GM19455 (cell line): ENCODE data around the gene MYO9A.
"Not testable (repeated sequence)": the region's sequence is repeated elsewhere in the genome, so short reads cannot be mapped to it uniquely, and the experiment has no call there.

Source experiments
- ATAC-seq: cut with Tn5 transposase; IDR thresholded peaks from one replicate; pipeline ENCODE4 v1.9.1; 2021; ENCODE audit not compliant: unreplicated experiment

Gene MYO9A

GRCh38 chr15:72044956-72045355, 73.0 kb downstream of the MYO9A start:
- no peak for ATAC-seq

GRCh38 chr15:72042865-72043264, 75.1 kb downstream of the MYO9A start:
- no peak for ATAC-seq

- no peak for ATAC-seq
These were observed 75.9 kb downstream of the MYO9A start for GRCh38 chr15:72042054-72042453.

GRCh38 chr15:72037321-72037720, 80.6 kb downstream of the MYO9A start:
- ATAC-seq: no peak

- no peak for ATAC-seq
These were observed 82.9 kb downstream of the MYO9A start for GRCh38 chr15:72034859-72035650.

- ATAC-seq: no peak
These were observed 83.6 kb downstream of the MYO9A start for GRCh38 chr15:72034351-72034750.

- no peak for ATAC-seq
These were observed 84.2 kb downstream of the MYO9A start for GRCh38 chr15:72033711-72034110.

GRCh38 chr15:72033285-72033684, 84.7 kb downstream of the MYO9A start:
- ATAC-seq: no peak

GRCh38 chr15:72021604-72022003, 96.3 kb downstream of the MYO9A start:
- no peak for ATAC-seq

GRCh38 chr15:72020799-72021198, 97.2 kb downstream of the MYO9A start:
- no peak for ATAC-seq

- not testable (repeated sequence) for ATAC-seq
These were observed 103.4 kb downstream of the MYO9A start for GRCh38 chr15:72014555-72014954.

- no peak for ATAC-seq
These were observed 104.2 kb downstream of the MYO9A start for GRCh38 chr15:72013703-72014102.

GRCh38 chr15:72011302-72011942, 106.5 kb downstream of the MYO9A start:
- ATAC-seq: no peak

GRCh38 chr15:72009222-72009621, 108.7 kb downstream of the MYO9A start:
- no peak for ATAC-seq

- ATAC-seq: no peak
These were observed 111.6 kb downstream of the MYO9A start for GRCh38 chr15:72006382-72006781.

GRCh38 chr15:72005483-72005882, 112.5 kb downstream of the MYO9A start:
- no peak for ATAC-seq

- no peak for ATAC-seq
These were observed 118.1 kb downstream of the MYO9A start for GRCh38 chr15:71999807-72000206.

- ATAC-seq: not testable (repeated sequence)
These were observed 119.2 kb downstream of the MYO9A start for GRCh38 chr15:71998717-71999116.

- no peak for ATAC-seq
These were observed 120.3 kb downstream of the MYO9A start for GRCh38 chr15:71997691-71998090.

- ATAC-seq: no peak
These were observed 142.2 kb downstream of the MYO9A start for GRCh38 chr15:71975816-71976150.

GRCh38 chr15:71974211-71974610, 143.7 kb downstream of the MYO9A start:
- ATAC-seq: no peak

- no peak for ATAC-seq
These were observed 144.6 kb downstream of the MYO9A start for GRCh38 chr15:71973366-71973765.

- ATAC-seq: no peak
These were observed 146.0 kb downstream of the MYO9A start for GRCh38 chr15:71971905-71972304.
